ENCODE results near the gene STMP1. TPM values are rescaled to one million over a fixed set of nuclear protein-coding genes. Genes with fewer than 3 reads are reported as not detected.

STMP1 gene
- total RNA-seq, 1 experiment from 2014 or later: 27.4 TPM

- no peak for DNase-seq (ENCODE audit: low read depth)
These were observed 35.1 kb downstream of the STMP1 start for GRCh38 chr7:135697276-135698049.

DNA sequence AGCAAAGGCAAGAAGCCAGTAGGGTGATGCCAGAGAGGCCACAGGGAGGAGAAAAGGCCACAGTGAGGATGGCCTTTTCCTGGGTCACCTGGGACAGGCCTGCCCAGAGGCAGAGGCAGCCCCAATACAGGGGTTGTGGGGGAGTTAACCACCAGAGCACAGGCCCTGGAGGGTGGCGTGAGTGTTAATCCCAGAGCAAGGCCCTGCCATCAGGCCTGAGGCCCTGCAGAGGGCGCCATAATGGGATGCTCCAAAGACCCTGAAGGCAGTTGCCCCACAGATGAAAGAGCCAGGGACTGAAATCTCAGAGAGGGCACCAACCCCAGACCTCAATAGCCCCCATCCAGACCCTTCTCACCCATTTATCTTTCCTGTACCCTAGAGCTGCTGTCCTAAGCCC is 41.8 kb downstream of the STMP1 start:
- DNase-seq (ENCODE audit: low read depth): no peak

GRCh38 chr7:135704698-135705097 is 42.4 kb downstream of the STMP1 start:
- DNase-seq (ENCODE audit: low read depth): no peak

DNA sequence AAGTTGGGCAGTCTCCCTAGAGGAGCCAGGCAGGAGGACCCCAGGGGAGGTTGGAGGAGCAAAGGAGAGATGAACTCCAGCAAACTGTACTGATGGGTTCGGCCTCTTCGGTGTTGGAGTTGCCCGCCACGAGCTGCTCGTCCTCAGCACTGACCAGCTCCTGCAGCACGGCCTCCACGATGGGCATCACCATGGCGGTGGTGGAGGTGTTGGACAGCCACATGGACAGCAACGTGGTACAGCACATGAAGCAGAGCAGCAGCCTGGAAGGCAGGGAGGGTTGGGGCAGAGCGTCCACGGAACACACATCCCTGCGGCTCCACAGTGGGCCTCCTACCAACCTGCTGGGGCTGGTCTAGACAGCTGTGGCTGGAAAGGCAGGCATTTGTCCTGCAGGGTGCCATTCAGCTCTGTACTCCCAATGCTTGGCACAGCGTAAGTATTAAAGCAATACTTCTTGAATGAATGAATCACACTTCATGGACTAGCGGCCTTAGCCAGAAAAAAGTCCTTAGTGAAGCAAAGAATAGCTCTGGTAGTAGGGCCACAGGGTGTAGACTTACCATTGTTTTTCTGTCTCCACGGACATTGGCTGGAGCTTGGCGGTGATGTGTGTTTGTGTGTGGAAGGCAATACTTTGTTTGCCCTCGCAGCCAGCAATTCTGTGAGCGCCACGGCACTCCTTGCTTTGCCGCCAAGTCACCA is 43.9 kb downstream of the STMP1 start:
- no peak for DNase-seq (ENCODE audit: low read depth)

GRCh38 chr7:135706858-135707569 is 44.7 kb downstream of the STMP1 start:
- DNase-seq (ENCODE audit: low read depth): no peak

GRCh38 chr7:135707570-135707966 is 45.3 kb downstream of the STMP1 start:
- no peak for DNase-seq (ENCODE audit: low read depth)

DNA sequence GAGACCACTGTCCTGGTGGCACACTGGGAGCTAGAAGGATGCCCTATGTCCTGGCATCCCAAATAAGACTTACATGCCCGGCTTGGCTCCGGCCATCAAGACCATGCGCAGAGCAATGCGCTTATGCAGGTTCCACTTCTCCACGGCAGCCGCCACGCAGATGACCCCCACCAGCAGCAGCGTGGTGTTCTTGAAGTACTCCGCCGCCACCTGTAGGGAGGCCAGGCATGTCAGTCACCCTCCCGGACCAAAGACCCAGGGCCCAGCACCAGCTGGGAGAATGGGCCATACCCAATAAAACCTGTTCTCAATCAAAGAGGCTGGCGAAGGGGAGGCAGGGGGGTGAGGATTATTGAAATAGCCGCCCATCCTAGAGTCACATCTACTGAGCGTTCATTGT is 45.7 kb downstream of the STMP1 start:
- DNase-seq (ENCODE audit: low read depth): no peak

- no peak for DNase-seq (ENCODE audit: low read depth)
These were observed 47.2 kb downstream of the STMP1 start for GRCh38 chr7:135709508-135709907.

- no peak for DNase-seq (ENCODE audit: low read depth)
These were observed 48.3 kb downstream of the STMP1 start for GRCh38 chr7:135710417-135711138.

DNA sequence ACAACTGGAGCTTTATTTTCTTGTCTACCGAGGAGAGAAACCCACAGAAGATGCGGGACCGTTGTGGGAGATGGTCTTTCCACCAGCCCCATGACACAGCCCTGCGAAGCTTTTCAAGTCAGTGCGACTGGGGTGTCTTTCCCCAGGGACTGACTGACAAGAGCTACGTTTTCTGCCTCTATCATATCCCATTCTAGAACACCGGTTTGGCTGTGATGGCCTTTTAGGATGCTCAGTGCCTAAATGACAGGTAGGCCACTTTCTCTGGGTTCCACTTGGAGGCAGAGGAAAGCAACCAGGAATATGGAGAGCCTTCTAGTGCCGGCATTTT is 48.8 kb downstream of the STMP1 start:
- DNase-seq (ENCODE audit: low read depth): no peak

DNA sequence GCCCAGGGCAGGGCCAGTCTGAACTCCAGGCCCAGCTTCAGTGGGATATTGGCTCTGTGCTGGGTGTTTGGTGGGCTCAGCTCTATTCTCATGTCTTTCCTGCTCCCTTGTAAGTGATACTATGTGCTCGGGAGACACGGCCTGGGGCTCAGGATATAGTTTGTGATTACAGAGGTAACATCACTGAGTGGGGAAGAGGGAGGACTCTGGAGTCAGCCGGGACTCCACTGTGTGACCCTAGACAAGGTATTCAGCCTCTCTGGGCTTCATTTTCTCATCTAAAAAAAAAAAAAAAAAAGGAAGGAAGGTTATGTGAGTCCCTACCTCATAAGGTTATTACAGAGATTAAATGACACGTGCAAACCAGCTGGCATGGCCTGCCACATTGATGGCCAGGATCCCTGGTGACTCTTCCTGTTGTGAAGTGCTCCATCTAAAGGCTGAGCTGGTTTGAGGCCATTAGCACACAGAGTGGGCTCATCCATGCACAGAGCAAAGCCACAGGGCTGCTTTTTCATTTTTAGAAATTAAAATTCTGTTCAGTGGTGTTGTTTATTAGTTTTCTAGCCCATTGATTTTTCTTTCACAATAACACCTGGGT is 50.0 kb downstream of the STMP1 start:
- peak; percentile 38 for DNase-seq (ENCODE audit: low read depth)

DNA sequence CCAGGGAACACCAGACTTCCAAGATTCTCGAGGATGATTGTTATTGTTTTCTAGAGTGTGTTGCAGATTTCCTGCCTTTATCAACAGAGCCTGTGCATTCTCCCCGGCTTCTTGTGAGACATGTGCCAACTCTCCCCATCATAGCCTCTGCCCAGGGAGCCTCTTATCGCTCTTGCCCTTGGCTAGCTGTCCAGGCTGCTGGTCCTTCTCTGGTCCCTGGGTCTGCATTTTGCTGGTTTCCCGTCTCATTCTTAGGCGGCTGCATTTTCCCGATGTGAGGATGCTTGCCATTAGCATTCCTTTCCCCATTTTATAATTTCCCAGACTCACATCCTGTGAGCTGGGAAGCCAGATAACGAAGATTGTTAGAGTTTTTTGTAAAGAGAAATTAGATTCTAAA is 50.5 kb downstream of the STMP1 start:
- DNase-seq (ENCODE audit: low read depth): no peak

DNA sequence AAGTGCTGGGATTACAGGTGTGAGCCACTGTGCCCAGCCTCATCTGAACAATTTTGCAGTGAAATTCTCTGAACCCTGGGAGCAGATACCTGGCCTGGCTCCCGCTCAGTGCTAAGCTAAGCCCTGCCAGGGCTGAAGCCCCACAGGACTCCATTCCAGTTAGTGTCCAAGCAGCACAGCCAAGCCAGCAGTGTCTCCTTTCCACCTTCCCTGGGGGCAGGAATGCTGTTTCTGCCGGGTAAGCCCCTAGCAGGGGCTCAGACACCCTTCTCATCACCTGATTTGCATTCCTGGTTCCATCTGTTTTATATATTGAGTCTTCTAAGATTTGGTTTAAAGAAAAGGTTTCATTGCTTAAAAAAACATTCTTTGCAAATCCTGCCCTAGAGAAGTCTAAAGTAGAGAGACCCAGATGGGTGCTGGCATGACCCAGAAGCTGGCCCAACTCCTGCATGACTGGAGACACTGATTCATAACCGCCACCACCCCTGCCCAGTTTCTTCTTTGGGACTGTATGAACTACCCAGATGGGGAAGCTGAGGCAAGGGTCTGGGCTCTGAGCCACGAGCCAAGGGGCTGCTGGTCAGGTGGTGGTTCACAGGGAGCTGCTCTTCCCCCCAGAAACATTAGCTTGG is 51.6 kb downstream of the STMP1 start:
- peak; percentile 82 for DNase-seq (ENCODE audit: low read depth)

GRCh38 chr7:135714534-135715009 is 52.3 kb downstream of the STMP1 start:
- peak; percentile 98 for DNase-seq (ENCODE audit: low read depth)

- DNase-seq (ENCODE audit: low read depth): no peak
These were observed 52.8 kb downstream of the STMP1 start for GRCh38 chr7:135715055-135715522.

GRCh38 chr7:135715673-135716072 is 53.4 kb downstream of the STMP1 start:
- no peak for DNase-seq (ENCODE audit: low read depth)

DNA sequence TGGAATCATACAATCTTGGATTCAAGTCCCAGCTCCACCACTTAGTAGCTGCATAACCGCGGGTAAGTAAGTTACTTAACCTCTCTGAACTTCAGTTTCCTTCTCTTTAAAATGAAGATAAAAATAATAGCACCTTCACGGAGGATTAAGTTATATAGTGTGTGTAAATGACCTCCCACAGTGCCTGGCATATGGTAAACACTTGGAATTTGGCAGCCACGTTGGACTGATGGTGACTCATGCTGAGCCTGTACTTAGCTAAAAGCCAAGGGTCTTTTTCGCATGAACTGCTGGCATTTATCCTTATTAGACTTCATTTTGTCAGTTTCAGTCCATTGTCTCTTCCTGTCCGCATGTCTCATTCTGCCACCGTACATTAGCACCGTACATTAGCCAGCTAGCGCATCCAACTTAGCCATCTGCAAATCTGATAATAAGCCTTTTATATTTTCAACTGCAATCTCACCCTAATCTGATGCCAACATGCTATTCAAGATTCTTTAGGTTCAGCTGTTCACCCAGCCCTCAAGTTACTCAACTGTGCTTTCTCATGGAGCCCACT is 54.4 kb downstream of the STMP1 start:
- peak; percentile 98 for DNase-seq (ENCODE audit: low read depth)

- DNase-seq (ENCODE audit: low read depth): no peak
These were observed 55.4 kb downstream of the STMP1 start for GRCh38 chr7:135717693-135718092.

GRCh38 chr7:135718219-135718618 is 55.9 kb downstream of the STMP1 start:
- DNase-seq (ENCODE audit: low read depth): no peak

DNA sequence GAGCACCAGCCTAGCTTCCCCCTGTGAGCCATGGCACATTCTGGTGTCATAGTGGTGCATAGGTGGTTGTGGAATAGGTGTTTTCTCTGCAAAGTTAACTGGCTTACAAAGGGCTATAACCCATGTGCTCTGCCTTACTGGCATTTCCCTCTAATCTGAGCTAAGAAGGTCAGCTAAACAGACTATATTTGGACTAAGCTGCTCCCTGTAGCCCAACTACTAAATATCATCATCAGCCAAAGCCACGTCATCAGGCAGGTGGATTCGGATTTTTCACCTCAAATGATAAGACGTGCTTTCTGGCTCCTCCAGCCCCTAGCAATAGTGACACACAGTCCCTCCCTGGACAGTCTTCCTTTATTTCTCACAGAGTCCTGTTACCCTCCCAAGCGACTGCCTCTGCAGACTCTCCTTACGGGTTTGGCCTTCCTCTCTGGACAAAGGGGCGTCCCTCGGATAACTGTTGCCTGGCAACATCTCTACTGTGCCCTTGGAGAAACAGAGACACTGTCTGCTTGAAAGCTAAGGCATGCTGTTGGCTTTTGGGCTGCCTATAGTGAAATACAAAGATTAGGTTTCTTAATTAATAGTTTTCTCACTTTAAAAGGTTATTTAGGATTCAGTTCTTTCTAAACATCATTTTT is 56.6 kb downstream of the STMP1 start:
- no peak for DNase-seq (ENCODE audit: low read depth)

Measured in RPMI7951 (cell line).